CD4-positive, alpha-beta T cell treated with Interleukin-1 beta for 1 hour (primary cell): Measurements from ENCODE around the gene RNU5B-1.

Experiments
- DNase-seq, 2 donors: peaks; one replicate each; pipeline ENCODE4 v3.0.0-alpha.2; 2020 to 2022

Gene RNU5B-1

DNA sequence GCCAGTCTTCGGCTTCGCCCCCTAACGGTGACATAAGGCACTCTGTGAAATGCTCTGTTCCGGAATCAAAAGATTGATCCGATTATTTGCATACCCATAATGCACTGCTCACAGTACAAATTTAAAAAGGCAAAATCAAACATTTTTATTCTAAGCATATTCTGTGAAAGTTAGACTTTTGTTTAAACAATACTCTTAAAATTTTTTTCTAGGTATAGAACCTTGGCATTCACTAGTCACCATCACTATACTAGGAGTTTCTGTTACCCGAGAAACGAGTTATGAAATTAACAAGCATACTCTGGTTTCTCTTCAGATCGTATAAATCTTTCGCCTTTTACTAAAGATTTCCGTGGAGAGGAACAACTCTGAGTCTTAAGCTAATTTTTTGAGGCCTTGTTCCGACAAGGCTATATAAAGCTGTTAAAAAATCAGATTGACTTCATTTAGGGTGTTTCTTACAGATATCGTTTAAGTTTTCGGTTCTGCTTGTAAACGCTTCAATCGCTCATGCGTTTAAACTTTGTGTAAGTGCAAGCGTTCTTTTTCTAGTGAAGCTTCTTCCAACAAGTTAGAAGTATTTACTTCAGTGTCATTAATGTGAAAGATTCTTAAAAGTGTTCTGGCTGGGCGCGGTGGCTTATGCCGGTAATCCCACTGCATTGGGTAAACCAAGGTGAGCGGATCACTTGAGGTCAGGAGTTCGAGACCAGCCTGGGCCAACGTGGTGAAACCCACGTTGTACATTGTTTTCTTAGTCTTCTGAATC is at the start of gene RNU5B-1:
RNU5B-1 (plus strand) TSS at position 297 of the 769 bp plus-strand sequence.
- peak; percentile 83 to 91 for DNase-seq

DNA sequence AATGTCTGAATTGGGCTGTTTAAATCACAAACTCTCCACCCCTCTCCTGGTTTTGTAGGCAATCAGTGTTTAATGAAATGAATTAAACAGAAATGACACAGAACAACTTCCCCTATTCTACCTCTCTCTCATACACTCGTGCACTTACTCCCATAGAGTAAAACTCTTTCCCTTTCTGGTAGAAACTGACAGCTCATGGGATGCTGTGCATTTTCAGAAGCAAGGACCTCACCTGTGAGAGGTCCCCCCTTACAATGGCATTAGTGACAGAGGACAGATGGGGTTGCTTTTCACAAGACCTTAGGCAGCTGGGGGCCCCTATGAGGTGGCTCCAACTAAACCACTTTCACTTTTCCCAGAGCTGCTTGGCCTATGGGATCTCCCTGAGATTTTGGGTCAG is 49.7 kb upstream of the RNU5B-1 start:
- no peak for DNase-seq

DNA sequence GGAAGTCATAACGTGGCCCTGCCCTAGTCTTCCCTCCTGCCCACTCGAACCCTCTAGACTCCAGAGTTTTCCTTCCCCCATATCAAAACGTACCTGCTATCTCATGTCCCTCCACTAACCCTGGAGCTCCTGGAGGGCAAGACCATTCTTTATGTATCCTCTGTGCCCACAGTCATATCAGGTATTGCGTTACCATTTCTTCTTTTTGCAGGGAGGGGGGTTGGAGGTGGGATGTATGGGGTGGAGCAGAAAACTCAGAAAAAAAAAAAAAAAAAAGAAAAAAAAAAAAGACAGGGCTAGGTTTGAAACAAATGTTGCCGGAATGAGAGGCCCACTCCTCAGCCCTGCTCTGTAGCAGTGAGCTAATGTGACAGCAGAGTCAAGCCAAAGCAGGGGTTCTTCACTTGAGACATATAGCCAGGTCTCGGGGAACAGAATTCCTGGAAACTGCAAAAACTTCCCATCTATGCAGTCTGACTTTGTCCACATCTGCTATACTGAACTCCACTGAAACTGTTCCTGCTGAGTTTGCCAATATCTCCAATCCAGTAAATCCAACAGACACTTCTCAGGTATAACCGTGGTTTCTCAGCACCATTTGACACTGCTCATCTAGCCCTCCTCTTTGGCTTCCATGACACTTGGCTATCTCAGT is 48.9 kb upstream of the RNU5B-1 start:
- no peak for DNase-seq

DNA sequence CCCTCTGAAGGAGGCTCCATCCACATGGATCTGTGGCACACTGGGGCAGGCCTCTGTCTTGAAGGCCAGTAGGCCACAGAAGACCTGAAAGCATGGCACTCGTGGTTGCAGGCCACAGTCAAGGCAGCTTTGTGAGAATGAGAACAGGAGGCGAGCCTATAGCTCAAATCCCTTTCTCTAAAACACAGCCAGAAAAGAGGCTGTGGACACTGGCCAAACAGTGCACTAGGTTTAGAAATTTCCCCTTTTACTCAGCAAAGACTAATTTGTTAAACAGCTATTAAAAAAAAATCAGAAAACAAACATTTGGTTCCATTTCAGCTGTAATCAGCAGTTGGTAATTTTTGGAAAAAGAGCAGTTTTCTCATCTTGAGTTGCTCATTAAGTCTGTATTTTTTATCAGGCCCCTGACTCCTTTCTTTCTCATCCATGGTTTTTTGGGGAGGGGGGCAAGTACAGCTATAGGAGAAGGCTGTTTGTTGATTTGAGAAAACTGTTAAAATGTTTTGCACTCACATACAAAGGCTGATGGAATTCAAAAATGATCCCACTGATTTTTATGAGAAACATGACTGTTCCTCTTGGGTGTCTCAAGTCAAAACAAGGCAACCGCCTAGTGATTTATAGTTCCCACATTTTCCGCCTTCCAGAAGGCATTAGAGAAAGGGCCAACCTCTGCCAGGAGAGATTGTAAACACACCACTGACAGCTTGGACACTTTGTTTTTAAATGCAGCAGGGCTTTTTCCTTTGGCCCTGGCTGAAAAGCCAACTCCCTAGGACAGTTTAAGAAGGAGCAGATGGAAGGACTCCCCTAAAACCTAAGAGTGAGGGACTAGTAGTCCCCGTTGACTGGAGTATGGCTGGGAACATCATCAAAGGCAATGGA is 45.9 kb upstream of the RNU5B-1 start:
- DNase-seq, result no peak

DNA sequence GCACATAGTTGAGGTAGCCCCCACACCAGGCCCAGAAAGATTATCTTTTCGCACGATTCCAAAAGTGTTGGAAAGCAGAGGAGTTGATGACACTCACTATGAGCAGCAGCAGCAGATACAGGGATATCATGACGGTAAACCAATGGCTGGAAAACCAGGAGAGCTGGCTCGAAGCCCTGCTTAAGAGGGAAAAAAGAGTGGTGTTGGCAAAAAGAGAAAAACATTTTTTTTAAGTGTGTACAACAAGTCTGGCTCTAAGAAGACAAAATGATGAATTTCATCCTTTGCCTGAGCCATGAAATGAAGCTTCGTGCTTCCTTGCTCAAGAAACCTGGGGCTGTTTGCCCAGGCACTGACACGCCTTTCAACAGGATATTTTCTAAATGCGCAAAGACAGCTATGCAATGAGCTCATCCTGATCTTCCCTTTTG is 45.1 kb upstream of the RNU5B-1 start:
- no peak for DNase-seq

DNA sequence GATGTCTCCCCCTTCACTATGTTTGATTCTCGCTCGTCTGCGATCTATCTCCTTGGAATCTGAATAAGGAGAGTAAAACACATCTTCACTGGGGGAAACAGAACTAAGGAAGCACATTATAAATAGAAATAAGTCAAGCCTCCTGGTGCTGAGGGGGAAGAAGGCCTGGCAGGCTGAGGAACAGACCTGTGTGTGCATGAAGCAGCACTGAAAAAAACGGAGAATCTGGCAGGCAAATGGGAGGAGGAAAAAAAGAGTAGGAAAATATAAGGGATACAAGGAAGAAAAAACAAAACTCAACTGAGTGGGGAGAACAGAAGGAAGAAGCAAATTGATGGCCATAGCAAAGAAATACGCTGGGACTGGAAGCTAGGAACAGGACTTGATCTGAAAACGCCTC is 43.5 kb upstream of the RNU5B-1 start:
- DNase-seq, result no peak

DNA sequence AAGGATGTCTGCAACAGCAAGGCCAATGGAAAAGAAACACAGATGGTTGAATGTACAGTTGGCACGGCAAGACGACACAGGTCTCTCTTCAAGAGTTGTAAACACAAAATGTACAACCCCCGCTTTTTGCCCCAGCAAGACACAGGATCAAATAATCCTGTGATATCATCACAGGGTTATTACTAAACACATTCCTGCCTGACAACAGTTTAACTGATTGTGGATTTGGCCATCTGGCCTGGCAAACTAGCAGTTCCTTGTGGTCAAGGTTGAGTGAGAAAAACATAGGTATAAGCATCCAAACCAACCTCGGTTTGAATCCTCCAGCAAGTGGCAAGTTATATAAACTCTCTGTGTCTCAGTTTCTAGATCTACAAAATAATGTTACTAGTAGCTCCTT is 41.2 kb upstream of the RNU5B-1 start:
- no peak for DNase-seq

DNA sequence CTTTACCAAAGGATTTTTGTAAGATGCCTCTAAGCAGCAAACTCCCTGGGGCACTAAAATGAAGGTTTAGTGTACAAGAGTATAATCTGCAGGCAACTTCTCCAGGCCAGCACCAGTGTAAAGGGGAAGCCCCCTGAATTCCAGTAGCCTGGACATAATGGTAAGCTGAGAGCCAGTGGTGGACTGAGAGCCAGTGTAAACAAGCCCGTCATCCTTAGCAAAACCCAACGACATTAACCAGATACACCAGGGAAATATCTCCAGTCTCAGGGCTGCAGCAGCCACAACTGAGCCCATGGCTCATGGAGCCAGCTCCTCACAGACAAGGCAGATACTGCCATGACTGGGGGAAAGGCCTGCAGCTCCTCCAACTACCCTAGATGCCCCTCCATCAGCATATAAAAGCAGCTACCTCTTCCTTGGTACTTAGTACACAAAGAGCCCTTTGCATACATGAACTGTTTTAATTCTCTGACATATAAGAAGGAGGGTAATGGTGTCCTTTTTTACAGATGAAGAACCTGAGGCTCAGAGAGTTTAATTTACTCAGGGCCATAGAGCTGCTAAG is 39.5 kb upstream of the RNU5B-1 start:
- no peak for DNase-seq

DNA sequence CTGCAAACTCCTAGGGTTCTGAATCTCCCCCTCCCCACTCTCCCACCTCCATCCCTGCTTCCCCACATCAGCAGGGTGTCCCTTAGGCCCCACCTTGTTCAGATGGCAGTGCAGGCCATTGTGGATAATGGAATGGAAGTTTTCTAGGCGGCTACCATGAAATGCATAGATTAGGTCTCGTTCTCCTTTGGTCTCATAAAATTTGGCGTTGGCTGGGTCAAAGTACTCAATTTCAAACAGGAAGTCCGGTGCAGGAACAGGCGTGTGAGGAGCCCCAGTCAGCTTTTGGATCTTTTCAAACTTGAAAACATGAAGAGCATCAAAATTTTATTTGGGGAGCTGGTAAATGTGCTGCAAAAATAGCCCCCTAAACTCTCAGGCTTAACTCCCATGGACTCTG is 38.0 kb upstream of the RNU5B-1 start:
- DNase-seq, result no peak

DNA sequence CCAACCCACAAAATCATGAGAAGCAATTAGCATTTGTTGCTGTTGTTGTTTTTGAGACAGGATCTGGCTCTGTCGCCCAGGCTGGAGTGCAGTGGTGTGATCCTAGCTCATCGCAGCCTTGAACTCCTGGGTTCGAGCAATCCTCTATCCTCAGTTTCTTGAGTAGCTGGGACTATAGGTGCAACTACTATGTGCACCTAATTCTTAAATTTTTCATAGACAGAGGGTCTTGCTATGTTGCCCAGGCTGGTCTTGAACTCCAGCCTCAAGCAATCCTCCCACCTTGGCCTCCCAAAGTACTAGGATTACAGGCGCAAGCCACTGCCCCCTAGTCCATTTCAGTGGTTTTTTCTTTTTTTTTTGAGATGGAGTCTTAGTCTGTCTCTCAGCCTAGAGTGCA is 36.1 kb upstream of the RNU5B-1 start:
- no peak for DNase-seq

DNA sequence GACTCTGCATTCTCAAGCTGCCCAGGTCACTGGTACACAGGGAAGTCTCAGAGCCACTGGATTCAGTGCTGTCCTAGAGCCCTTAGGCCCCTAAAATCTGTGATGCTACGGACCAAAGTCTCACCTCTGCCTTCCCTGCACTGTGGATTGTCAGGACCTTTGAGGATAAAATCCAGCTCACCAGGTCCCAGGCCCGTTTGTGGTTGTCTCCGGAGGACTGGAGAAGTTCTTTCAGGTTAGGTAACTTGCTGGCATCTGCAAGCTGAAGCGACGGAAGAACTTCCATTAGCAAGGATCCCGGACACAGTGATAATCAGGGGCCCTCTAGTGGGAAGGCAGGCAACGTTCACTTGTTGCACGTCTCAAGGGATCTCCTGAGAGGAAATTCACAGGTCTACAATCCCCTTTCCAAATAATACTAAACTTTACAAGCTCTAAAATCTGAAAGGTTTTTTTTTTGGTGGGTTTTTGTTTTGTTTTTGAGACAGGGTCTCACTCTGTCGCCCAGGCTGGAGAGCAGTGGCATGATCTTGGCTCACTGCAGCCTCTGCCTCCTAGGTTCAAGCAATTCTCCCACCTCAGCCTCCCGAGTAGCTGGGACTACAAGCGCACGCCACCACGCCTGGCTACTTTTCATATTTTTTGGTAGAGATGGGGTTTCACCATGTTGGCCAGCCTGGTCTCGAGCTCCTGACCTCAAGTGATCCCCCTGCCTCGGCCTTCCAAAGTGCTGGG is 33.5 kb upstream of the RNU5B-1 start:
- peak in 1 of 2 donors; percentile 5 for DNase-seq

DNA sequence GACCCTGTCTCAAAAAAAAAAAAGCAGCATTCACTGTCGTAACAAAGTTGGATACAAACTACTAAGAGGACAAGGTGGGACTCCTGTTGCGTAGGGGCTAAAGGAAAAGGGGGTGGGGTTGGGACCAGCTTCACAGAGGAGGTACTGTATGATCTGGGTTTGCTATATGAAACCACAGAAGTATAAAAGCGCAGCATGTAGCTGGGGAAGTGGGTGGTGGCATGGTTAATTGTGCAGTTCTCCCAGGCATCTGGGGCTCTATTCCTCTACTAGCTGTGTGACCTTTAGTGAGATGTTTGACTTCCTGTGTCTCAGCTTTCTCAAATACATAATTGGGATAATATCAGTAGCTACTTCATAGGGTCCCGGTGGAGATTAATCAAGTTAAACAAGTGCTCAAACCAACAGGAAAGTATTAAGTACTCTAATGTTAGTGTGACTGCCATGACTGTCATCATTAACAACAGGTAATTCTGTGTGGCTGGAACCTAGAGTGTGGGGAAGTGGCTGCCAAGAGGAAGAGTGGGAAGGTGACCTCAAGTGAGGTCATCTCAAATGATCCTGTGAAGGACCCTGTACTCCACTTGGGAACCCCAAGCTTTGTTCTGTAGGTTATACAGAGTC is 29.3 kb upstream of the RNU5B-1 start:
- DNase-seq, result no peak

DNA sequence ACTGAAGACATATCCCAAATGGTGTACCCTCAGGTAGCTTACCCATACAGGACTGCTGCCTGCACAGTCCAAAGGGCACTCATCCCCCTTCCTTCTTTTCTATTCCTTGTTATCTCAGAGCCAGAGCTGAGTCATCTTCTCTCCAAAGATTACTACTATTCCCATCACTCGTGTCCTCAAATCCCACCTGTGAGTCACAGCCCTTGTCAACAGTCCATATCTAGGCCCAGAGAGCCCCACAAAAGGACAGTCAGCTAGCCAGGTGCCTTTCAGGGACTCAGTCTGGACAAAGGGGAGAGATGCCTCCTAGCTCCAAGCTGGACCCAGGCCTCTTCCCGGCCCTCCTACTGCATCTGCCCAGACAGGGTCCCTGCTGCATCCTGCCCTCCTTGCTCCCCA is 28.8 kb upstream of the RNU5B-1 start:
- DNase-seq, result no peak

DNA sequence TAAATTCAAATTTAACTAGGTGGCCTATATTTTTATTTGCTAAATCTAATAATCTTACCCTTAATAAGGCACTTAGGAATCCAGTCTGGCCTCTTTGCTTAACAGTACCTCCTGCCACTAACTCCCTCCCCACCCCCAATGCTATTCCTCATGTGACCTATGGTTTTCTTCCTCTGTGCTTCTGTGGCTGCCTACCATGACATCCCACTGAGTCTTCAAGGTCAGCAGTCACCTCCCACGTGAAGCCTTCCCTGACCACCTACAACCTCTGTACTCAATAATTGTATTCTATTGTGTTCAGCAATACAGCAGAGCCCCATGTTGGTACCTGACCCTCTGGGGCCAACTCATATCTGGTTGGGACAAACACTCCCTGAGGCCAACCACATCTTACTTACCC is 27.5 kb upstream of the RNU5B-1 start:
- DNase-seq, result no peak

DNA sequence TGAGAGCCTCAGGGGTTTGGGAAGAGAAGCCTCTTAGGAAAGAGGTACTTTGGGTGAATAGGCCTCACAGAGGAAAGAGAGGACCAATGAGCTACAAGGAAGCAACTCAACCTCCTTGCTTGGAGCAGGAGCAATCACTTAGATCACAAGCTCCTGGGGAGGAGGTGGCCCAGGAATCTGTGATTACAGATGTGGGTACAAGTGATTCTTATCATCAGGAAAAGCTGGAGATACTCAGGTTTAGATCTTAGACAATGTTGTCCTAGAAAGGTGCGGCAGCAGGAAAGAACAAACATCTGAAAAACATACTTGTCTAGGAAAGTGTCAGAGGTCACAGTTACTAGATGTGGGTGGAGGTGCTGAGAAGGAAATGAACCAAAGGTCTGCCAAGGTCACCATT is 26.0 kb upstream of the RNU5B-1 start:
- DNase-seq, result no peak

DNA sequence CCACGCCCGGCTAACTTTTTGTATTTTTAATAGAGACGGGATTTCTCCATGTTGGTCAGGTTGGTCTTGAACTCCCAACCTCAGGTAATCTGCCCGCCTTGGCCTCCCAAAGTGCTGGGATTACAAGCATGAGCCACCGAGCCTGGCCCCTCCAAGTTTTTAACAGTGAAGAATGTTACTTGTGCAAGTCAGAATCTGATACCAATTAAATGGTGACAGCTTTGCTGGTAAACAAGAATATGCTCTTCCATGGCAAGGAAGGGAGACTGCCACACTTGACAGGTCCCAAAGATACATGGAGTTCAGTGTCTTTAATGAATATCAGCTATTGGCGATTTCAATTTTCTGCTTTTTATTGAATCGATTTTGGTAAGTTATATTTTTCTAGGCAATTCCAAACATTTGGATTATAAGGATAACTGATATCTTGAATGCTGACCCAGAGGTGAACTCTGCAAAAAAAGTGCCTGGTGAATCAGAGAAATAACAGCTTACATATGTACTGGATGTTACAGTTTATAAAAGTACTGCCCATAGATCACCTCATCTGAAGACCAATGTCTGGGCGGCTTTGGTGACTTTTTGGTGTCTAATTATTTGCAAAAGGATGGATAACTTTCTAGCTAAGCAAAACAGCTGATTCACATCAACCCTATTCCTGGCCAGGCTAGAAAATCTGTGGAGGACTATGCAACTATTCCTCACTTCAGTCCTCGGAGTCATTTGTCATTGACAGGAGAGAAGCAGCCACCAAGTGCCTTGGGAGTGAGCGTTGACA is 19.0 kb upstream of the RNU5B-1 start:
- no peak for DNase-seq

DNA sequence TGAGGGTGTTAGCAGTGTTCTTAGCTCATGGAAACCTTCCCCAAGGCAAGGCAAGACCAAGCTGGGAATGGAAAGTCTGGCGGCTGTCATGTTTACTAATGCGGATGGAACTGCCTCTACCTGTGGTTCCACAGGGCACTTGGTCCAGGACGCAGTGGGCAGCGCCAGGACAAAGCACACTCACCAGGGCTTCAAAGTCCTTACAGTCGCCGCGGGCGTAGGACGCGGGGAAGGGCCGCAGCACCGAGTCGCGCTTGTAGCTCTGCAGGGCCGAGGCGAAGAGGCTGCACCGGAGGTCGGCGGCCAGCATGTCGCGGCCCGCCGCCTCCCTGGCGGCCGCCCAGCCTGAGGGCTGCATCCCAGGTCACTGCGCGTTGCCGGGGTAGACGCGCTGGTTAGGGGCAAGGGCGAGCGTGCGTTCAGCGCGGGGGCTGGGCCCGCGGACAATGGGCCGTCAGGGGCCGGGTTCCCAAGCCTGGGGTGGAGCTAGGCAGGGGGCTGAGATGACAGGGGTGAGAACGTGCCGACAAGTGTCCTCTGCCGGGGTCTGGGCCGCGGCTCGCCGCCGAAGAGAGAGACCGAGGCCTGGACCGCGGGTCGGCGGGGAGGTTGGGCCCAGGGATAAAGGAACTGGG is 18.3 kb upstream of the RNU5B-1 start:
- DNase-seq, result peak in 1 of 2 donors; percentile 4

DNA sequence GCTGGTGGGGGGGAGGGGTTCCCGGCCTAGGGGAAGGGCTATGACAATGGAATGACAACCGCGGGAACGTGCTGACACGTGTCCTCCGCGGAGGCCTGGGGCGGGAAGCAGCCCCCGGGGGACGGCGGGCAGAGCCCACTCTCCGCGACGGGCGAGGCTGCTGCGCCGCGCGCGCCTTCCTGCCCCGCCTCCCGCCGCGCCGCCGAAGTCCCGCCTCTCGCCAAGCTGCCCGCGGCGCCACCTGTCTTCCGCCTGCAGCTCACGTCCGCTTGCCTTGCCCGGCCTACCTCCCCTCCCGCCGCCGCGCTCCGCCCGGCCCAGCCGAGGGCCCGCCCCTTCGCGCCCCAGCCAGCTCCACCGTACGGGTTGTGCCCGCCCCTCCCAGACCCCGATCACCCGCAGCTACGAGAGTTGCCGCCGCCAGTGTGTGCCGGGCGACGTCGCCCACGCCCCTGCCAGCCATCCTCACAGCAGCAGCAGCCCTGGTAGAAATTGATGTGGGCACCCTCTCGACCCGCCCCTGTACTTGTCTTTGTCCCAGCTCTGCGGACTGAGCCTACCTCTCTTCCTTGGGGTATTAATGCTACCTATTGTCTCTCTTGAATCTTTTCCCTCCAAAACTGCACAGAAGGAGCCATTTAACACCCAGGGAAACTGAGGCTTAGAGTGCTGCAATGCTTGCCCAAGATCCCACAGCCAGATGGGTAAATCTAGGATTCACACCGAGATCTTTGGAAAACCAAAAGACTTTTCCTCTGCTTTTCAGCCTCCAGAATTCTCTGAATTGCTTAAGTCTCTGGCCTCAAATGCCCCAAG is 17.6 kb upstream of the RNU5B-1 start, which contains the start of gene PARP16:
PARP16 (minus strand) TSS at position 180 of the 816 bp plus-strand sequence. CDS start 457 bp downstream, outside the sequence.
- peak; percentile 95 for DNase-seq

DNA sequence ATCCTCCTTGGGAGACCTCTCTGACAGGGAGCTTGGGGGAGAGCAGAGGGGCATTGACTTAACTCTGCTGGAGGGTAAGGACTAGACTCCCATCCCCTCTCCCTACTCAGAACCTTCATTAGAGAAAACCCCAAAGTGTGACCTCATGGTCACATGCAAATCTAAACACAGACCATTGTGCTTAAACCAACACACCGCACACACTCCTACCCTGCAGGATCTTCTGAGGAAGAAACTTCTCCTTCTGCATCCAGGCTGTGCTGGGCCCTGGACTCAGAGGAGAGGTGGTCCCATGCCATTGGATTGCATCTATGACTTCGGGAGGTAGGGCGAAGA is 17.0 kb upstream of the RNU5B-1 start:
- no peak for DNase-seq
